ENCODE data around the gene CNBD2.

The CNBD2 gene

DNA sequence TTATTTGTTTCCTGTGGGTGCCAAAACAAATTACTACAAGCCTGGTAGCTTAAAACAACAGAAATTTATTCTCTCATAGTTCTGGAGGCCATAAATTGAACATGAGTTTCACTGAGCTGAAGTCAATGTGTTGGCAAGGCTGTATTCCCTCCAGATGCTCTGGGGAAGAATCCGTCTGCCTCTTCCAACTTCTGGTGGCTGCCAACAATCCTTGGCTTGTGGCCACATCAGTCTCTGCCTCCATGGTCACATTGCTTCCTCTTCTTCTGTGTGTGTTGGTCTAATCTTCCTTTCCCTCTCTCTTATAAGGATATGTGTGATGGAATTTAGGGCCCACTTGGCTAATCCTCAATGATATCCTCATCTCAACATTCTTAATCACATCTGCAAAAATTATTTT lies 93.4 kb downstream of the CNBD2 start:
- peaks cover 18% of the 10 kb centered on the region for H3K9me3 Mint-ChIP-seq
- TF ChIP-seq, protein P1, sequence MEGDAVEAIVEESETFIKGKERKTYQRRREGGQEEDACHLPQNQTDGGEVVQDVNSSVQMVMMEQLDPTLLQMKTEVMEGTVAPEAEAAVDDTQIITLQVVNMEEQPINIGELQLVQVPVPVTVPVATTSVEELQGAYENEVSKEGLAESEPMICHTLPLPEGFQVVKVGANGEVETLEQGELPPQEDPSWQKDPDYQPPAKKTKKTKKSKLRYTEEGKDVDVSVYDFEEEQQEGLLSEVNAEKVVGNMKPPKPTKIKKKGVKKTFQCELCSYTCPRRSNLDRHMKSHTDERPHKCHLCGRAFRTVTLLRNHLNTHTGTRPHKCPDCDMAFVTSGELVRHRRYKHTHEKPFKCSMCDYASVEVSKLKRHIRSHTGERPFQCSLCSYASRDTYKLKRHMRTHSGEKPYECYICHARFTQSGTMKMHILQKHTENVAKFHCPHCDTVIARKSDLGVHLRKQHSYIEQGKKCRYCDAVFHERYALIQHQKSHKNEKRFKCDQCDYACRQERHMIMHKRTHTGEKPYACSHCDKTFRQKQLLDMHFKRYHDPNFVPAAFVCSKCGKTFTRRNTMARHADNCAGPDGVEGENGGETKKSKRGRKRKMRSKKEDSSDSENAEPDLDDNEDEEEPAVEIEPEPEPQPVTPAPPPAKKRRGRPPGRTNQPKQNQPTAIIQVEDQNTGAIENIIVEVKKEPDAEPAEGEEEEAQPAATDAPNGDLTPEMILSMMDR (IDR thresholded peaks at IDR 0.05), result no peak
- H3K4me3 Mint-ChIP-seq, result no peak overlapping the region
- peaks cover 25% of the 10 kb centered on the region for H3K27me3 Mint-ChIP-seq (ENCODE audit: low read depth, poor library complexity)
- DNase-seq, result no peak
- no peak overlapping the region for H3K27ac Mint-ChIP-seq
- H3K36me3 Mint-ChIP-seq (ENCODE audit: low read depth), result no peaks in the 10 kb centered on the region
- H3K4me1 Mint-ChIP-seq, result peaks cover 10% of the 10 kb centered on the region

DNA sequence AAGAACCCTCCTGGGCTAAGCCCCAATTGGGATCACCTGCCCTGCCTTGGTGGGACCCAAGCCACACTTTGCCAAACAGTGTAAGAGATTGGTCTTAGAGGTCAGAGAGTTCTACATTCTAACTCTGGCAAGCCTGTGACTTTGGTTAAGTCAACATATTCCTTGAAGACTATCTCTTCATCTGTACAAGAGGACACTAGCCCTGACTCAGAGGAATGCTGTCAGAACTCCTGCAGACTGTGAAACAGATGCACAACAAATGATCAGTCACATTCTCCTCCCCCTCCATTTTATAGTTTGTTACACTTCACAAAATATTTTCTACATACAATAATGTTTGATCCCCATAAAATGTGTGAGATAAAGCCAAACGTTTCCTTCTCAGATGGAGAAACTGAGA lies 94.4 kb downstream of the CNBD2 start:
- Mint-ChIP-seq H3K4me3 (no peak overlapping the region), H3K27ac (no peak overlapping the region), H3K27me3 (ENCODE audit: low read depth, poor library complexity) (peaks cover 28% of the 10 kb centered on the region), H3K4me1 (peaks cover 10% of the 10 kb centered on the region), H3K36me3 (ENCODE audit: low read depth) (no peaks in the 10 kb centered on the region), H3K9me3 (peaks cover 18% of the 10 kb centered on the region)
- TF ChIP-seq, protein P1 (IDR thresholded peaks at IDR 0.05), result no peak
- DNase-seq, result no peak

DNA sequence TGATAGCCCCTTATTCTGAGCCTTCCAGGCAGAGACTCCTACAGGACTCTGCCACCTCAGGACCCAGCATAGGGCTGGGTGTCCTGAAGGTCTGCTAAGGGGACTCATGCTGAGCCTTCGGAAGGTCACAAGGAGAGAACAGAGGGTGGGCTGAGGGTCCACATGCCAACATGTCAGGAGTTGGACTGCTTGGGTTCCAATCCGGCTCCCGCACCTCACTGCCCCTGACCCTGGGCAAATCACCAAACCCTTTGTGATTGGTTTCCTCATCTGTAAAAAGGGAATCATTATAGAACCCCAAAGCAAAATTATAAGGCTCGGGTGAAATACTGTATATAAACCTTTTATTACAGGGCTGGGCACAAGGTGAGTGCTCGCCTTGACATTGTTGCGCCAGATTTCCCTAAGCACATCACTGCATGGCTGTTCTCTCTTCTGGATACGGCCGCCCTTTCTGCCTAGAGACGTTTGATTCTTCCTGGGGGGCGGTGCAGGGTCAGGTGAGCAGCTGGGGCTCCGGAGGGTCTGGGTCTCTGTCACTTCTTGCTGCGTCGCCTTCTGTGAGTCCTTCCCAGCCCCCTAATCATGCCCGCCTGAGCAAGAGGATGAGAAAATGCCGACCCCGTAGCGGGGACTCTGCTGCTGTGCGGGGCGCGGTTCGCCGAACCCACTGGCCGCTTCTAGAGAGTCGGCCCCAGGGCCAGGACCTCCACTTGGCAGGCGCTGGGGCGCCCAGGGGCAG lies 95.7 kb downstream of the CNBD2 start:
- TF ChIP-seq, protein P1 (IDR thresholded peaks at IDR 0.05), result no peak
- peaks cover 10% of the 10 kb centered on the region for H3K4me1 Mint-ChIP-seq
- no peaks in the 10 kb centered on the region for H3K36me3 Mint-ChIP-seq (ENCODE audit: low read depth)
- H3K4me3 Mint-ChIP-seq, result peak overlapping the region; percentile 80
- no peak overlapping the region for H3K27ac Mint-ChIP-seq
- DNase-seq, result no peak
- H3K27me3 Mint-ChIP-seq (ENCODE audit: low read depth, poor library complexity), result peaks cover 28% of the 10 kb centered on the region
- H3K9me3 Mint-ChIP-seq, result peaks cover 18% of the 10 kb centered on the region

DNA sequence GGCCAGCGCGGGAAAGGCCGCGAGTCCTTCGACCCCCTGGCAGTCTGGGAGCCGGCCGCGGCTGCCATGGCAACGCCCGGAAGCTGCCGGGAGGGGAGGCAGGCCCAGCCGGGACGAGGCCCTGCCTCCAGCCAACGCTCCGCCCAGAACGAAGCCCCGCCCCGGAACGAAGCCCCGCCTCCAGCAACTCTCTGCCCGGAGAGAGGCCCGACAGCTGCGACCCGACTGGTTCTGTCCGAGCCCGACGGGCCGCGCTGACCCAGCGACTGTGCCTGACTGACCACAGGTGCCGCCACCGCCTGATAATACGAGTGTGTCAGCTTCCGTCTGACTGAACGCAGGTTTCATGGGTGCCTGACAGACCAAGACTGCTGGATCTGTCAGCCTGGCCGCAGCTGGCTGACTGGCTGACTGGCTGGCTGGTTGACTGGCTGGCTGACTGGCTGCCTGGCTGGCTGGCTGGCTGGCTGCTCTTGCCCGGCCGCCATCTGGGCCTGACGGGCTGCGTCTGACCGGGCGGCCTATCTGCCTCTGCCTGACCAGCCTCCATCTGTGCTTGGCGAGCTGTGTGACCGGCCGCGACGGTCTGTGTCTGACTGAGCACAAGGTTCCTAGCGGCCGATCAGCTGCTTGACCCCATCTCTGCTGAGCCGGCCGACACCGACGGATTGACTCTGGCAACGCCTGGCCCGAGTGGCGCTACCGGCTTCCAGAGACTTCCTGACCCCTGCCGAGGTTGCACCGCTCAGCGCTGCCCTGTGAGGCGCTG lies 96.5 kb downstream of the CNBD2 start:
- Mint-ChIP-seq H3K27ac (no peak overlapping the region), H3K4me3 (peak overlapping the region; percentile 80), H3K27me3 (ENCODE audit: low read depth, poor library complexity) (peaks cover 28% of the 10 kb centered on the region), H3K4me1 (peaks cover 13% of the 10 kb centered on the region), H3K36me3 (ENCODE audit: low read depth) (no peaks in the 10 kb centered on the region), H3K9me3 (peaks cover 18% of the 10 kb centered on the region)
- peak; percentile 99 for DNase-seq
- TF ChIP-seq, protein P1 (IDR thresholded peaks at IDR 0.05), result no peak

DNA sequence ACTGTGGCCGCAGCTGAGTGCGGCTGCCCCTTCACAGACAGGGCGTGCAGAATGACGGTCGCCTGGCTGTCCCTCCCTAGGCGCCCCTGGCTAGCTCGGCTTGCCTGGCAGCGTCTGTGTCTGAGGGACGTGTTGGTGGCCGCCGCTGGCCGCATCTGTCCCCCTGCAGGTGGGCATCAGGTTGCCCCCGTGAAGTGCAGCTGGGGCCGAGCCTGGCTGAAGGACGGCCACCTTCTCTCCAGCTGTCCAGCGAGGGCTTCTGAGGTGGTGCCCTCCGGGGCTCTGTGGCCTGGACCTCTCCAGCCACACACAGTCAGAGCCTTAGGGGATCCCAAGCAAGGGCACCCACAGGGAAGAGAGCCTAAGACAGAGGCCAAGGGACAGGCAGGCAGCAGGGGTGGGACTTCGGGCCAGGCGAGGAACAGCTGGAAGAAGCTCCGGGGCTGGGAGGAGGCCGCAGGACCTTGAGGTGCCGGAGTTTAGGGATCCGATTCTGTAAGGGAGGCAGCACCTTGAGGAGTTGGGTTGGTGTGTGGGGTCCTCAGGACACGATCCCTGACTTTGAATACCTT lies 97.1 kb downstream of the CNBD2 start:
- peaks cover 18% of the 10 kb centered on the region for H3K9me3 Mint-ChIP-seq

More for the DNA sequence above, 97.1 kb downstream of the CNBD2 start:
- DNase-seq, result no peak
- H3K27me3 Mint-ChIP-seq (ENCODE audit: low read depth, poor library complexity), result peaks cover 34% of the 10 kb centered on the region
- no peaks in the 10 kb centered on the region for H3K36me3 Mint-ChIP-seq (ENCODE audit: low read depth)
- TF ChIP-seq, protein P1 (IDR thresholded peaks at IDR 0.05), result no peak
- H3K4me1 Mint-ChIP-seq, result peaks cover 20% of the 10 kb centered on the region
- H3K4me3 Mint-ChIP-seq, result peak overlapping the region; percentile 80
- no peak overlapping the region for H3K27ac Mint-ChIP-seq

All from nephron progenitor cell (in vitro differentiated cells).